Stimulated activated naive CD8-positive, alpha-beta T cell treated with anti-CD3 and anti-CD28 coated beads, Interleukin-15, amount 100 ng/mL, for 72 hours (primary cell): ENCODE data around the gene ITGB1BP1.
A peak's percentile ranks its signal among the peaks of the same experiment; 100 is the strongest.

ENCODE experiments used
- ATAC-seq: fragments of 150-1000 bp; cut with Tn5 transposase; 2 replicates; pipeline ENCODE4 v1.10.0; 2021; ENCODE audit warnings: mild to moderate bottlenecking, moderate library complexity
- DNase-seq, 2 donors: peaks; one replicate each; pipeline ENCODE4 v3.0.0; 2021 to 2022
- H3K27ac Mint-ChIP-seq, 2 donors: one replicate each; pipeline ENCODE4 v1.8.0; 2022; ENCODE audit warnings: mild to moderate bottlenecking in 2 of 2, mixed read lengths in 2 of 2, moderate library complexity in 2 of 2
- H3K27me3 Mint-ChIP-seq: one replicate; pipeline ENCODE4 v1.8.0; 2022; ENCODE audit warnings: mixed read lengths
- H3K4me1 Mint-ChIP-seq: one replicate; pipeline ENCODE4 v1.8.0; 2022; ENCODE audit warnings: mild to moderate bottlenecking, mixed read lengths
- H3K4me3 Mint-ChIP-seq, 2 donors: one replicate each; pipeline ENCODE4 v1.8.0; 2022; ENCODE audit warnings: mild to moderate bottlenecking in 2 of 2, mixed read lengths in 2 of 2, moderate library complexity in 1 of 2
- H3K9me3 Mint-ChIP-seq, 2 donors: one replicate each; pipeline ENCODE4 v1.8.0; 2022; ENCODE audit warnings: mixed read lengths in 2 of 2

Gene ITGB1BP1

GRCh38 chr2:9378433-9379390, 44.6 kb downstream of the ITGB1BP1 start:
- Mint-ChIP-seq H3K9me3 (no peaks in the 10 kb centered on the region), H3K4me1 (no peaks in the 10 kb centered on the region), H3K4me3 (no peak overlapping the region), H3K27me3 (no peaks in the 10 kb centered on the region), H3K27ac (peak overlapping the region in 1 of 2 donors; percentile 19)
- no peak for DNase-seq
- ATAC-seq = no peak

- Mint-ChIP-seq H3K4me1 (no peaks in the 10 kb centered on the region), H3K4me3 (no peak overlapping the region), H3K27ac (peak overlapping the region in 1 of 2 donors; percentile 69), H3K27me3 (no peaks in the 10 kb centered on the region), H3K9me3 (no peaks in the 10 kb centered on the region)
- ATAC-seq (no peak), DNase-seq (no peak)
These were observed 45.7 kb downstream of the ITGB1BP1 start for GRCh38 chr2:9377461-9378097.

GRCh38 chr2:9375857-9376428, 47.4 kb downstream of the ITGB1BP1 start:
- Mint-ChIP-seq H3K27ac (no peak overlapping the region), H3K4me1 (no peaks in the 10 kb centered on the region), H3K4me3 (no peak overlapping the region), H3K27me3 (no peaks in the 10 kb centered on the region), H3K9me3 (no peaks in the 10 kb centered on the region)
- DNase-seq (no peak), ATAC-seq (no peak)

GRCh38 chr2:9374071-9374730, 49.1 kb downstream of the ITGB1BP1 start:
- H3K4me3 Mint-ChIP-seq = no peak overlapping the region
- no peak for ATAC-seq
- no peaks in the 10 kb centered on the region for H3K27me3 Mint-ChIP-seq
- H3K27ac Mint-ChIP-seq = no peak overlapping the region
- no peaks in the 10 kb centered on the region for H3K9me3 Mint-ChIP-seq
- DNase-seq = no peak
- H3K4me1 Mint-ChIP-seq = no peaks in the 10 kb centered on the region

- Mint-ChIP-seq H3K27ac (no peak overlapping the region), H3K4me3 (no peak overlapping the region), H3K9me3 (no peaks in the 10 kb centered on the region), H3K27me3 (no peaks in the 10 kb centered on the region), H3K4me1 (no peaks in the 10 kb centered on the region)
- ATAC-seq (no peak), DNase-seq (no peak)
These were observed 49.9 kb downstream of the ITGB1BP1 start for GRCh38 chr2:9373476-9373875.

GRCh38 chr2:9373047-9373446, 50.3 kb downstream of the ITGB1BP1 start:
- Mint-ChIP-seq H3K27ac (no peak overlapping the region), H3K27me3 (no peaks in the 10 kb centered on the region), H3K9me3 (no peaks in the 10 kb centered on the region), H3K4me1 (no peaks in the 10 kb centered on the region), H3K4me3 (no peak overlapping the region)
- DNase-seq (no peak), ATAC-seq (no peak)

- no peaks in the 10 kb centered on the region for H3K4me1 Mint-ChIP-seq
- H3K27ac Mint-ChIP-seq = peak overlapping the region in 1 of 2 donors; percentile 44
- H3K9me3 Mint-ChIP-seq = no peaks in the 10 kb centered on the region
- H3K4me3 Mint-ChIP-seq = no peak overlapping the region
- no peak for DNase-seq
- no peak for ATAC-seq
- no peaks in the 10 kb centered on the region for H3K27me3 Mint-ChIP-seq
These were observed 52.6 kb downstream of the ITGB1BP1 start for GRCh38 chr2:9370746-9371145.

- no peaks in the 10 kb centered on the region for H3K9me3 Mint-ChIP-seq
- DNase-seq (no peak), ATAC-seq (no peak)
- H3K4me3 Mint-ChIP-seq = no peak overlapping the region
- no peak overlapping the region for H3K27ac Mint-ChIP-seq
- no peaks in the 10 kb centered on the region for H3K4me1 Mint-ChIP-seq
- H3K27me3 Mint-ChIP-seq = no peaks in the 10 kb centered on the region
These were observed 57.3 kb downstream of the ITGB1BP1 start for GRCh38 chr2:9366026-9366425.

- H3K4me1 Mint-ChIP-seq = no peaks in the 10 kb centered on the region
These were observed 57.8 kb downstream of the ITGB1BP1 start for GRCh38 chr2:9365498-9366019.

GRCh38 chr2:9364791-9365497, 58.4 kb downstream of the ITGB1BP1 start:
- Mint-ChIP-seq H3K27ac (no peak overlapping the region), H3K27me3 (no peaks in the 10 kb centered on the region), H3K4me3 (no peak overlapping the region), H3K9me3 (no peaks in the 10 kb centered on the region), H3K4me1 (no peaks in the 10 kb centered on the region)
- DNase-seq = no peak
- no peak for ATAC-seq

More at GRCh38 chr2:9365498-9366019, 57.8 kb downstream of the ITGB1BP1 start:
- no peak overlapping the region for H3K27ac Mint-ChIP-seq
- ATAC-seq = no peak
- no peak overlapping the region for H3K4me3 Mint-ChIP-seq
- DNase-seq = no peak
- no peaks in the 10 kb centered on the region for H3K27me3 Mint-ChIP-seq
- no peaks in the 10 kb centered on the region for H3K9me3 Mint-ChIP-seq

GRCh38 chr2:9364373-9364772, 59.0 kb downstream of the ITGB1BP1 start:
- DNase-seq = no peak
- Mint-ChIP-seq H3K27me3 (no peaks in the 10 kb centered on the region), H3K9me3 (no peaks in the 10 kb centered on the region), H3K4me3 (no peak overlapping the region), H3K4me1 (no peaks in the 10 kb centered on the region), H3K27ac (no peak overlapping the region)
- no peak for ATAC-seq

- Mint-ChIP-seq H3K27me3 (peaks cover 15% of the 10 kb centered on the region), H3K27ac (no peak overlapping the region), H3K4me3 (no peak overlapping the region), H3K9me3 (no peaks in the 10 kb centered on the region), H3K4me1 (no peaks in the 10 kb centered on the region)
- DNase-seq (no peak), ATAC-seq (no peak)
These were observed 62.6 kb downstream of the ITGB1BP1 start for GRCh38 chr2:9360701-9361100.

GRCh38 chr2:9360110-9360509, 63.2 kb downstream of the ITGB1BP1 start:
- DNase-seq (no peak), ATAC-seq (no peak)
- Mint-ChIP-seq H3K9me3 (no peaks in the 10 kb centered on the region), H3K27me3 (peaks cover 16% of the 10 kb centered on the region), H3K27ac (no peak overlapping the region), H3K4me3 (no peak overlapping the region), H3K4me1 (no peaks in the 10 kb centered on the region)

- H3K4me3 Mint-ChIP-seq = no peak overlapping the region
- no peaks in the 10 kb centered on the region for H3K4me1 Mint-ChIP-seq
- ATAC-seq (no peak), DNase-seq (no peak)
- no peaks in the 10 kb centered on the region for H3K9me3 Mint-ChIP-seq
- no peak overlapping the region for H3K27ac Mint-ChIP-seq
- peaks cover 16% of the 10 kb centered on the region for H3K27me3 Mint-ChIP-seq
These were observed 63.9 kb downstream of the ITGB1BP1 start for GRCh38 chr2:9359463-9359862.

GRCh38 chr2:9358846-9359245, 64.5 kb downstream of the ITGB1BP1 start:
- Mint-ChIP-seq H3K4me3 (no peak overlapping the region), H3K27me3 (peaks cover 16% of the 10 kb centered on the region), H3K4me1 (no peaks in the 10 kb centered on the region), H3K9me3 (no peaks in the 10 kb centered on the region), H3K27ac (no peak overlapping the region)
- no peak for ATAC-seq
- DNase-seq = no peak
